T-helper 2 cell treated with Interferon-gamma antibody and Interleukin-4, amounts not matched to agents 100 ng/mL and 5 ng/mL, for 36 hours (primary cell): ENCODE measurements around the gene ANKDD1A. TPM values are rescaled to one million over a fixed set of nuclear protein-coding genes. Genes with fewer than 3 reads are reported as not detected.

Experiments used
- total RNA-seq: library from RNA; stranded (reverse); gene quantifications from 2 replicates; pipeline ENCODE4 v1.2.3, GENCODE V29; 2022

ANKDD1A gene
- total RNA-seq, 1 donor from 2014 or later, result 1.7 TPM

Other genes starting within 250 kb of the ANKDD1A start
- gene RBPMS2, start 136.3 kb upstream of the ANKDD1A start, total RNA-seq, result not detected in 2 replicates
- 35.8 and 36.7 TPM in 2 replicates for gene PIF1, start 86.3 kb upstream of the ANKDD1A start, total RNA-seq
- 24.2 and 25.4 TPM in 2 replicates for gene PLEKHO2, start 70.0 kb upstream of the ANKDD1A start, total RNA-seq
- 58.5 and 58.7 TPM in 2 replicates for gene SPG21, start 78.0 kb downstream of the ANKDD1A start, total RNA-seq
- gene MTFMT, start 117.7 kb downstream of the ANKDD1A start, total RNA-seq, result 13.3 and 15.6 TPM in 2 replicates
- gene SLC51B, start 133.5 kb downstream of the ANKDD1A start, total RNA-seq, result not detected in 2 replicates
- not detected in 2 replicates for gene RASL12, start 156.1 kb downstream of the ANKDD1A start, total RNA-seq
- gene KBTBD13, start 164.8 kb downstream of the ANKDD1A start, total RNA-seq, result not detected in 2 replicates
- gene UBAP1L, start 203.3 kb downstream of the ANKDD1A start, total RNA-seq, result 5.9 and 6.5 TPM in 2 replicates
- 41.8 and 43.2 TPM in 2 replicates for gene PDCD7, start 221.9 kb downstream of the ANKDD1A start, total RNA-seq